Measurements from ENCODE around the gene SPOCK1. TPM values are rescaled to one million over a fixed set of nuclear protein-coding genes. Genes with fewer than 3 reads are reported as not detected.

Gene SPOCK1
- polyA plus RNA-seq, 1 experiment = 76.0 TPM

GRCh38 chr5:137172258-137172657, 326.9 kb downstream of the SPOCK1 start:
- no peaks in the 10 kb centered on the region for H3K27me3 ChIP-seq (ENCODE audit: control insufficient read depth, insufficient read depth, low read length)
- no peak for TF ChIP-seq CTCF (IDR thresholded peaks at IDR 0.05; ENCODE audit: low read depth, low read length)
- ChIA-PET POLR2A (no interaction called here), CTCF (no interaction called here)
- no peak overlapping the region for H3K4me3 ChIP-seq (ENCODE audit: low read depth, low read length)
- H3K9me3 ChIP-seq (ENCODE audit: control insufficient read depth, insufficient read depth, low read length) = no peaks in the 10 kb centered on the region
- no peak overlapping the region for H3K27ac ChIP-seq (ENCODE audit: low read depth, low read length)
- no peak for DNase-seq (ENCODE audit: low read depth, low spot score)

- Histone ChIP-seq H3K27me3 (ENCODE audit: control insufficient read depth, insufficient read depth, low read length) (no peaks in the 10 kb centered on the region), H3K4me3 (ENCODE audit: low read depth, low read length) (no peak overlapping the region), H3K27ac (ENCODE audit: low read depth, low read length) (no peak overlapping the region), H3K9me3 (ENCODE audit: control insufficient read depth, insufficient read depth, low read length) (no peaks in the 10 kb centered on the region)
- CTCF ChIA-PET = no interaction called here
- POLR2A ChIA-PET = interaction anchor here (0.6 kb wide), 1 partner anchor 237 kb away, joined by 3 read pairs; no protein-coding TSS in a partner anchor
- DNase-seq (ENCODE audit: low read depth, low spot score) = no peak
- TF ChIP-seq CTCF (IDR thresholded peaks at IDR 0.05; ENCODE audit: low read depth, low read length) = no peak
Observed at GRCh38 chr5:137167187-137167586, 331.9 kb downstream of the SPOCK1 start.

DNA sequence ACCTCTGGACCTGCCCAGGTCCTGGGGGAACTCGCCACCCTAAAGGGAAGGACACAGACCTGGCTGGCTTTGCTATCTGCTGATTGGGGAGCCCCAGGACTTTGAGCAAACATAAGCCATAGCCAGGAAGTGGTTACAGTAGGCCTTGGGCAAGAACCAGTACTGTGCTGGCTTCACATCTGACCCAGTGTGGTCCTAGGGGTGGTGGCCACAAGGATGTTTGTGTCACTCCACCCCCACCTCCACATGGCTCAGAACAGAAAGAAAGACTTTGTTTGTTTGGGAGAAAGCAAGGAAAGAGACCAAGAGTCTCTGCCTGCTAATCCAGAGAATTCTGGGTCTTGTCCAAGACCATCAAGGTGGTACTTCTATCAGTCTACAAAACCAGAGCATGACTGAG, 334.2 kb downstream of the SPOCK1 start:
- no peak overlapping the region for H3K27ac ChIP-seq (ENCODE audit: low read depth, low read length)
- no peak overlapping the region for H3K4me3 ChIP-seq (ENCODE audit: low read depth, low read length)
- ChIA-PET CTCF (no interaction called here), POLR2A (no interaction called here)
- DNase-seq (ENCODE audit: low read depth, low spot score) = no peak
- no peaks in the 10 kb centered on the region for H3K27me3 ChIP-seq (ENCODE audit: control insufficient read depth, insufficient read depth, low read length)
- TF ChIP-seq CTCF (IDR thresholded peaks at IDR 0.05; ENCODE audit: low read depth, low read length) = no peak
- no peaks in the 10 kb centered on the region for H3K9me3 ChIP-seq (ENCODE audit: control insufficient read depth, insufficient read depth, low read length)

GRCh38 chr5:137164536-137164935, 334.6 kb downstream of the SPOCK1 start:
- ChIA-PET CTCF (no interaction called here), POLR2A (no interaction called here)
- H3K9me3 ChIP-seq (ENCODE audit: control insufficient read depth, insufficient read depth, low read length) = no peaks in the 10 kb centered on the region
- DNase-seq (ENCODE audit: low read depth, low spot score) = no peak
- H3K27me3 ChIP-seq (ENCODE audit: control insufficient read depth, insufficient read depth, low read length) = no peaks in the 10 kb centered on the region
- H3K4me3 ChIP-seq (ENCODE audit: low read depth, low read length) = no peak overlapping the region
- no peak overlapping the region for H3K27ac ChIP-seq (ENCODE audit: low read depth, low read length)
- no peak for TF ChIP-seq CTCF (IDR thresholded peaks at IDR 0.05; ENCODE audit: low read depth, low read length)

GRCh38 chr5:137158691-137159090, 340.4 kb downstream of the SPOCK1 start:
- no peak for TF ChIP-seq CTCF (IDR thresholded peaks at IDR 0.05; ENCODE audit: low read depth, low read length)
- no peaks in the 10 kb centered on the region for H3K9me3 ChIP-seq (ENCODE audit: control insufficient read depth, insufficient read depth, low read length)
- DNase-seq (ENCODE audit: low read depth, low spot score) = no peak
- H3K27ac ChIP-seq (ENCODE audit: low read depth, low read length) = no peak overlapping the region
- CTCF ChIA-PET = no interaction called here
- POLR2A ChIA-PET = no interaction called here
- H3K27me3 ChIP-seq (ENCODE audit: control insufficient read depth, insufficient read depth, low read length) = no peaks in the 10 kb centered on the region
- no peak overlapping the region for H3K4me3 ChIP-seq (ENCODE audit: low read depth, low read length)

Measured in AG04450 (cell line).